ENCODE data around the gene NR4A1. TPM values are rescaled to one million over a fixed set of nuclear protein-coding genes. Genes with fewer than 3 reads are reported as not detected.

Gene NR4A1
- total and polyA plus RNA-seq, 2 of the 13 experiments (the other 11 are each of a cell fraction or from before 2014, with no cell fraction given) = 5.7 to 15.2 TPM

DNA sequence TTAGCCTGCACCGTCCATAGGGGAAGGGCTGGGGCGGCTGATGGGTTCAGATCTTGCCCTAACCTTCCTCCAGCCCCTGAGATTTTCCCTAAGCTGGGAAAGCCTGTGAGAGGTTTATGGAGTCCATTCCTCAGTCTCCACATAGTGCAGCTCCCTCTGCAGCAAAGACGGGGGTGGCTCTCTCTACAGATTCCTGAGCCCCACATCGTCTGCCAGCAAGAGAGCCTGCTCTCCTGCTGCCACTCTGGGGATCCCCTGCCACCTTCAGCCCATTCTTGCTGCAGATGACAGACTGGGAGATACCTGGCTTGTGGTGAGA, 31.4 kb downstream of the NR4A1 start (continued):
- TF ChIP-seq ATF5 (CRISPR knock-in tag; IDR thresholded peaks at IDR 0.05; ENCODE audit: low read depth) = no peak
- no peak for TF ChIP-seq MIXL1 (CRISPR knock-in tag; IDR thresholded peaks at IDR 0.05)
- 0 out of 2 replicates have a peak, but pooled peaks have one; percentile 14 for TF ChIP-seq HCFC1 (IDR thresholded peaks at IDR 0.05; ENCODE audit: low read depth, low read length)
- no peak for TF ChIP-seq ZNF577 (CRISPR knock-in tag; IDR thresholded peaks at IDR 0.05; ENCODE audit: borderline replicate concordance, low read depth)
- no peak for TF ChIP-seq ZNF235 (CRISPR knock-in tag; IDR thresholded peaks at IDR 0.05; ENCODE audit: borderline replicate concordance)

DNA sequence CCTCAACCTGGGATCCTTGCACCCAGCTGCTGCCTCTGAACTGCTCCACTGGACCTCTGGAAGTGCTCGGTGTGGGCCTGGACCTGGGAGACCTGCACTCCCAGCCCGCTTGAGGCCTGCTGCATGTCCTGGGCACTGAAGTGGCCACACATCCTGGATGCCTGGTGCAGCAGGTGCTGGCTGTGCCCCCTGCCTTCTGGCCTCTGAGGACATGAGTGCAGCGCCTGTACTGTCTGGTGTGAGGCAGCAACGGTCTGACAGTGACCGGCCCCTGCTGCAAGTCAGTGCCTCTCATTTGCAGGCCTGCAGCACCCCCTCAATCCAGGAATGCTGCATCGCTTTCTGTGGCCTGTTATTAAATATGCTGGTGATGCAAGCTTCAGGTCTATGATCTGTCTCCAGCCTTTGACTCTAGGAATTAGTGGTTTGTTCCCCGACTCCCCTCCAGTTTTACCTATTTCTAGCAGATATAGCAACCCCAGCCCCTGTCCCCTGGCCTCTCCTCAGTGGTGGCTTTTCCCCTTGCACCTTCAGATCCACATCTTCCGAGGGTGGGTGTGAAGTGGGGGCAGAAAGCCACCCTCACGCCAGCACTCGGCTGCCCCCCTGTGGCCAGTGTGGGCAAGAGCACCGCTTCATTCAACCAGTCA, 31.9 kb downstream of the NR4A1 start:
- DNase-seq (ENCODE audit: low spot score) = peak; percentile 40
- Histone ChIP-seq H3K79me2 (ENCODE audit: insufficient read depth, low read length) (no peaks in the 10 kb centered on the region), H3K36me3 (replicated peaks in 1 of 2; ENCODE audit: control insufficient read depth in 1 of 2, insufficient read depth in 2 of 2, low read length in 2 of 2) (peaks cover 3 to 8% of the 10 kb centered on the region in 2 experiments; a peak in 2 of 5 replicates), H2AFZ (ENCODE audit: low read length) (no peak overlapping the region), H3K27me3 (ENCODE audit: control insufficient read depth in 1 of 2, insufficient read depth in 2 of 2, low read length in 2 of 2) (peaks cover 11 to 36% of the 10 kb centered on the region in 2 experiments), H3K9ac (ENCODE audit: insufficient read depth, low read depth, low read length) (peak overlapping the region; percentile 54; the same call in 1 of the 2 replicates), H3K4me1 (ENCODE audit: insufficient read depth, low read length) (peaks cover 49% of the 10 kb centered on the region), H3K4me2 (ENCODE audit: low read depth, low read length) (peak overlapping the region; percentile 81), H3K4me3 (replicated peaks in 1 of 3; ENCODE audit: insufficient read depth in 1 of 3, low read depth in 2 of 3, low read length in 3 of 3) (peak overlapping the region; percentile 3 to 71 (median 13); a peak in 2 of 6 replicates), H3K27ac (ENCODE audit: extremely low read length, insufficient read depth, low read length) (peak overlapping the region; percentile 46), H4K20me1 (ENCODE audit: insufficient read depth, low read length) (no peaks in the 10 kb centered on the region), H3K9me3 (ENCODE audit: low read length) (no peaks in the 10 kb centered on the region)
- CTCF ChIA-PET (ENCODE audit: low intra/inter-chr PET ratio, low total read pairs) = interaction anchor here (0.9 to 3.1 kb wide), 4 partner anchors 39 to 79 kb away, joined by 3 to 79 read pairs (median 4); no protein-coding TSS in a partner anchor
- intact Hi-C loops (cut with micrococcal nuclease; ENCODE audit: unreplicated experiment) = loop anchor here (1.0 to 5.0 kb wide), 2 partner anchors 34 to 58 kb away; no protein-coding TSS in a partner anchor
- POLR2A ChIA-PET = interaction anchor here (1.0 to 2.4 kb wide), 5 partner anchors 14 to 73 kb away, joined by 3 to 11 read pairs (median 4); partner anchors contain the start of gene ATG101
- in situ Hi-C loops (cut with HindIII; ENCODE audit: extremely low pct_ligation_motif_present, low pct_unique_long_range_greater_than_20kb) = loop anchor here (5.0 kb wide), 1 partner anchor 56 kb away; no protein-coding TSS in a partner anchor
- BruUV-seq (replicated peaks) = no TSS peak
- peak; percentile 65 for ATAC-seq
- FAIRE-seq = peak; percentile 44
- 0% methylated on average over 6 of the region's 11 CpGs for WGBS (ENCODE audit: low lambda C conversion rate)
- TF ChIP-seq, protein P1, sequence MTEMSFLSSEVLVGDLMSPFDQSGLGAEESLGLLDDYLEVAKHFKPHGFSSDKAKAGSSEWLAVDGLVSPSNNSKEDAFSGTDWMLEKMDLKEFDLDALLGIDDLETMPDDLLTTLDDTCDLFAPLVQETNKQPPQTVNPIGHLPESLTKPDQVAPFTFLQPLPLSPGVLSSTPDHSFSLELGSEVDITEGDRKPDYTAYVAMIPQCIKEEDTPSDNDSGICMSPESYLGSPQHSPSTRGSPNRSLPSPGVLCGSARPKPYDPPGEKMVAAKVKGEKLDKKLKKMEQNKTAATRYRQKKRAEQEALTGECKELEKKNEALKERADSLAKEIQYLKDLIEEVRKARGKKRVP (CRISPR knock-in tag; IDR thresholded peaks at IDR 0.05) = 0 out of 4 replicates have a peak, but pooled peaks of 1 of the 2 experiments have one; percentile 45
- TF ChIP-seq SP4 (CRISPR knock-in tag; IDR thresholded peaks at IDR 0.05) (peak; percentile 53; the same call in 1 of the 2 replicates), ZFX (CRISPR knock-in tag; IDR thresholded peaks at IDR 0.05; ENCODE audit: low read depth) (peak; percentile 38), RFX3 (CRISPR knock-in tag; IDR thresholded peaks at IDR 0.05) (no peak), ARID5B (CRISPR knock-in tag; IDR thresholded peaks at IDR 0.05) (peak; percentile 24; the same call in 1 of the 2 replicates), MEF2D (CRISPR knock-in tag; IDR thresholded peaks at IDR 0.05) (peak; percentile 19; the same call in 1 of the 2 replicates), STAG1 (CRISPR knock-in tag; IDR thresholded peaks at IDR 0.05) (peak; percentile 85), ASH2L (IDR thresholded peaks at IDR 0.05; ENCODE audit: insufficient read length, low read depth, low read length) (peak; percentile 20), ETV5 (CRISPR knock-in tag; IDR thresholded peaks at IDR 0.05; ENCODE audit: borderline replicate concordance) (0 out of 2 replicates have a peak, but pooled peaks have one; percentile 5), ZBTB7B (CRISPR knock-in tag; IDR thresholded peaks at IDR 0.05) (0 out of 2 replicates have a peak, but pooled peaks have one; percentile 35), MED1 (CRISPR knock-in tag; IDR thresholded peaks at IDR 0.05) (peak; percentile 13; the same call in 1 of the 2 replicates), KDM2A (CRISPR knock-in tag; IDR thresholded peaks at IDR 0.05; ENCODE audit: borderline replicate concordance, low read depth) (0 out of 2 replicates have a peak, but pooled peaks have one; percentile 23)

Measured in HepG2 (cell line).